NCI-H187 (cell line): ENCODE results near the gene ATP9A.
"Not testable (repeated sequence)": the region's sequence is repeated elsewhere in the genome, so short reads cannot be mapped to it uniquely, and the experiment has no call there.

Source experiments
- DNase-seq, 2 experiments: peaks; one replicate each; lab custom pipeline; 2025; lab: John Stamatoyannopoulos, UW

The ATP9A gene

DNA sequence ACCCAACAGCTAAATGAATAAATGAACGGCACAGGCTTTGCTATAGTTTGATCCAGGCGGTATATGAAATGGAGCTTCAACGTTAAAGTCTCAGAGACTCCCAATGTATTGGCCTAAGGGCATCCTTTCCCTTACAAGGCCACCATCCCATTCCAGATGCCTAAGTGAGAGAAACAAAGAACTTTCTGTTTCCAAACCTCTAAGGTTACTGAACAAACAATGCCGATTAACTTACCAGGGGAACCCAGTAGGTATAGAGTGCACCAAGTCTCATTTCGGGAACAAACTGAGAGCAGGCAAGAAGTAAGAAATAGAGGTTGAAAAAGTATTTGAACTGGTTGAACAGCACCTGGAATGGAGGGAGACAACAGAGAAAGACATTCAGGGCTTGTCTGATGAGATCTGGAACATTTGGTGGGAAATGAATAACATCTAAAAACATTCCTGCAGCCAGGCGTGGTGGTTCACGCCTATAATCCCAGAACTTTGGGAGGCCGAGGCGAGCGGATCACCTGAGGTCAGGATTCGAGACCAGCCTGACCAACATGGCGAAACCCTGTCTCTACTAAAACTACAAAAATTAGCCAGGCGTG is 42.5 kb downstream of the ATP9A start:
- no peak for DNase-seq

GRCh38 chr20:51723026-51723425 is 45.2 kb downstream of the ATP9A start:
- DNase-seq = not testable (repeated sequence)

DNA sequence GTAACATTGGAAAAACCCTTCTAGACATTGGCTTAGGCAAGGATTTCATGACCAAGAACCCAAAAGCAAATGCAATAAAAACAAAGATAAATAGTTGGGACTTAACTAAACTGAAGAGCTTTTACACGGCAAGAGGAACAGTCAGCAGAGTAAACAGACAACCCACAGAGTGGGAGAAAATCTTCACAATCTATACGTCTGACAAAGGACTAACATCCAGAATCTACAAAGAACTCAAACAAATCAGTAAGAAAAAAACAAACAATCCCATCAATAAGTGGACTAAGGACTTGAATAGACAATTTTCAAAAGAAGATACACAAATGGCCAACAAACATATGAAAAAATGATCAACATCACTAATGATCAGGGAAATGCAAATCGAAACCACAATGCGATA is 45.9 kb downstream of the ATP9A start:
- DNase-seq = not testable (repeated sequence)

DNA sequence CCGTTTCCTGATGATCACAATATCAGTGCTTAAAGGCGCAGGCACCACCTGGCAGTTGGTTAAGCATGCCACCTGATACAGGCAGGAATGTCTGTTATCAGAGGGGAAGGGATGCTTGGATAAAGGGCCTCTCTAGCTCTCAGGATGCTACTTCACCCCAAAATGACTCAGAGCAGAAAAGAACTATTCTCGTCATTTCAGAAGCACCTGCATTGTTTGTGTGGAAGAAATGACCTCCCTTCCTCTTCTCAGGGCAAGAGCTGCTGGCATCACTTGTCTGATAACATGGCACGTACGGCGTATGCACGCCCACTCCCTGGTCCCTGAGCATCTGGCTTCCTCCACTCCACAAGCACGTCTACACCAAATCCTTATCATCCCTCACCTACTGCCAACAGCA is 47.3 kb downstream of the ATP9A start:
- DNase-seq = no peak

DNA sequence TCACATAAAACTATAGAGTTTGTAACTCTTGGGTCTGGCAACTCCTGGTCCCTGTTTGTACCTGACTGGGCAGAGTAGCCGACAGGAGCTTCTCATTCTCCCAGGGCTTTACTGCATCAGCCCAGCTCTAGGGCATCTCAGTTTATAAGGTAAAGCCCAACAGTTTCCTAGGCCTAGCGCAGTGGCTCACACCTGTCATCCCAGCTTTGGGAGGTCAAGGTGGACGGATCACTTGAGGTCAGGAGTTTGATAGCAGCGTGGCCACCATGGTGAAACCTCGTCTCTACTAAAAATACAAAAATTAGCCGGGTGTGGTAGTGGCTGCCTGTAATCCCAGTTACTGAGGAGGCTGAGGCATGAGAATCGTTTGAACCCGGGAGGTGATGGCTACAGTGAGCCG is 47.8 kb downstream of the ATP9A start:
- no peak for DNase-seq

DNA sequence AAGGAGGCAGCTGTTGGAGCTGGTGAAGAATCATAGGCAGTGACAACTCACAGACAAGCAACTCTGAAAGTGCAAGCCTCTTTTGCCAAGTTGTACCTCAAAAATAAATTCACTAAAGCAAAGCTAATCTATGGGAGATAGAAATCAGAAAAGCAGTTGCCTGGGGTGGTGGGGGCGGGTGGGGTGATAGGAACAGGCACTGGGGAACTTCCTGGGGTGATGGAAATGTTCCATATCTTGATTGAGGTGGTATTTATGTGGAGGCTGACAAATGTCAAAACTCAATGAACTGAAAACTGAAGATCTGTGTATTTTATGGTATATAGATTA is 52.4 kb downstream of the ATP9A start:
- no peak for DNase-seq

GRCh38 chr20:51715163-51715855 is 52.9 kb downstream of the ATP9A start:
- DNase-seq = no peak

DNA sequence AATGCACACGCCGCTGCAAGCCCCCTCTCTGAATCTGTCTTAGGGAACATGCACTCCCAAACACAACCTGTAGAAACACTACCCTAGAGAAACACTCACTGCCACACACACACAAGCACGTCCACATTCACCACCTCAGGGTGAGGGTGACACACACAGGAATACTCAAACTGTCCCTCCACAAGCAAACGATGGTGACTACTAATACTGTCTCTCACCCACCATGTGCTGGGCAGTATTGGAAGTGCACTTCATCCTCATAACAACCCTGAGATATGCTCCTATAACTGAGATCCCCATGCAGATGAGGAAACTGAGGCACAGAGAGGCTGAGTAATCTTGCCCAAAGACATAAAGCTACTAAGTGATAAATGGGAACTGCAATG is 55.0 kb downstream of the ATP9A start:
- no peak for DNase-seq

DNA sequence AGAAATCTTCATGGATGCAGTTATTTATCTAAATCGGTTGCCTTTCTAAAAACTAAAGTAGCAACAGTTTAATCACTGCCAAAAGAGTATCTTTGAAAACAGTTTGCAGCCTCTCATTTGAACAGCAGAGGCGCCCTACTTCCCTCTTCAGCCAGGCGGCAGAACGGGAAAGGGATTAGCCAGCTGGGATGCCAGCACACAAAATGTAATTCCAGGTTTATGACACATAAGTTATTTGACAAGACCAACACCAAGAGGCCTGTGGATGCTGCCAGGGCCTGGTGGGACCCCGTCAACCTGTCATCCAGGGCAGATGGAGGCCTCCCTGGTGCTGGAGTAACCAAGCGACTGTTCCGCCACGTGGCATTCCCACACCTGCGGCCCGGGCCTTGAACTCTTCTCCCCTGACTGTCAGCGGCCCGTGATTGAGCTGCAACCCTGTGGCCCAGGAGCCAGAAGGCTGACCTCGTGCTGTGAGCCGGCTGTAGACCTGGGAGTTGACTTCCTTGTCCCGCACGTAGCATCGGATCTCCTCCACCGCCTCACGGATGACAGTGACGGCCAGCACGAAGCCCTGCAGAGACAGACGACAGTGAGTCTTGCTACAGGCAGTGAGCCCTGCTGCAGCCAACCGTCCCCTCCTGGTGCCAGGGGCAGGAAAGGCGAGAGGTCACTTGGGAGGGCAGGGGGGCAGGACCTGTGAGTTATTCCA is 55.5 kb downstream of the ATP9A start:
- DNase-seq = no peak

GRCh38 chr20:51711426-51711825 is 56.8 kb downstream of the ATP9A start:
- no peak for DNase-seq

- DNase-seq = no peak
Measured at GRCh38 chr20:51710361-51710894, 57.8 kb downstream of the ATP9A start.

GRCh38 chr20:51705400-51705799 is 62.8 kb downstream of the ATP9A start:
- DNase-seq = no peak

DNA sequence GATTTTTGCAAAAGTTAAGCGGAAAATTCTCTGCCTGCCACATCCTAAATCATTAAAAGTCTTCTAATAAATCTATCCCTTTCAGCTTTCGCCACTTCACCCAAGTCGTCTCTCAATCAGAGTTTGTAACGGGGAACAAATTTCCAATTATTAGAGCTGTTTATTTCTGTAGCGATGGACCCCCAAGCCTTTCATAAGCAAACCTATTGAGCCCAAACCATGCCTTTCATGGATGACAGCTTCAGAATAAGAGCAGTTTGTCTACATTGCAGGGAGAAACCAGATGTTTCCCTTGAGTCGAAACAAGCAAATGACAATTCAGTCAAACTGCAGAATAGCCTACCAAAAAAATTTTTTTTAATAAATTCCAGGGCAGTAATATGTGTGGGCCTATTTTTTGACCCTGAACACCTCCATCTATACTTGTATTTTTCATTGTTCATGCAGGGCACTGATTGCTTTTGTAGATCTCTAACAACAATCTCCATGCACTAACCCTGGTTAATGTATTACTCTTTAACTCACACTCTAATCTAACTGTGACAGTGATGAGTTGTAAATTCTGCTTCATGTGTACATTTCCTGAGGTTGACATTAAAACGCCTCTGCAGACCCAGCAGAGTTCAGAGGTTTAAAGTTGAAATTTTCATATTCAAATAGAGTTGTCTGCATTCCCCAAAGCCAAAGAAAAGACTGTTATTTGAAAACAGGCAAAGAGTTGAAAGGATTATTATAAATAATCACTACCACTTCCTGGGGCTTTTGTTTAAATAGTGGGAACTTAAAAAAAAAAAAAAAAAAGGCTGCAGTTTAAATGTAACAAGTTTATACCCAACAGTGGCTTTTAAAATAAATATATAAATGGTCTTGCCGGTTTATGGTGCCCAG is 64.5 kb downstream of the ATP9A start:
- no peak for DNase-seq

DNA sequence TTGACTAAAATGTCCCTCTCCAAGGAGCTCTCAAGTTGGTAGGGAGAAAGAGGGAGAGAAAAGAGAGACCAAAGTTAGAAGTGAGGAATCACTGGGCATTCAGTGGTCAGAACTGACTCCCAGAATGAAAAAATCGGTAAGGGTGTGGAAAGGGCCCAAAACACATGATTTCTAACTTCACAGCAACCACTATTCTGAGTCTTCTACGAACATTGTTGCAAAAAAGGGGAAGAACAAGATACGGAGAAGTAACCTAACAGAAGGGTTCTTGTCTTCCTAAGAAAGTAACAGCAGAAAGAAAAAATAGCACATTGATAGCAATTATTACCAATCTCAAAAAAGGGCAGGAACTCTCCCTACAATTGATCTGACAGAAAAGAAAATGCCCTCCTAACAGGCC is 65.6 kb downstream of the ATP9A start:
- DNase-seq = no peak

DNA sequence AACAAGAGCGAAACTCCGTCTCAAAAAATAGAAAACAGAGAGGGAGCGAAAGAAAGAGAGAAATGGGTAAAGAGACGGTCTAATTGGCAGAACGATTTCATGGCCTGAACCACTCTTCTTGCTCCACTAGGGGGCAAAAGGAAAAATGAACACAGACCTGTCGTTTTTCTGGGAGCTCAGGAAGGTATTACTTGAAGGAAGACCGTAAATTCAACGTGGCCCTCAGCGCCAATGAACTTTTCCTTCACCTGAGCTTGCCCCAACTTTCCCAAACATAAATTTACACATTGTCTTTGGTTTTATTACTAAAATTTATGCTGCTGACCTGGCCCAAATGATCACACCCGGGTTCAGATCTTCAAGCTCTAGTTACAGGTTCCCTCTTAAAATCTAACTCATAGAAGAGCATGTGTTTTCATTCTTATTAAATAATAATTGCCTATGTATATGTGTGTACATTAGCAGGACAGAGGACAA is 67.3 kb downstream of the ATP9A start:
- no peak for DNase-seq

DNA sequence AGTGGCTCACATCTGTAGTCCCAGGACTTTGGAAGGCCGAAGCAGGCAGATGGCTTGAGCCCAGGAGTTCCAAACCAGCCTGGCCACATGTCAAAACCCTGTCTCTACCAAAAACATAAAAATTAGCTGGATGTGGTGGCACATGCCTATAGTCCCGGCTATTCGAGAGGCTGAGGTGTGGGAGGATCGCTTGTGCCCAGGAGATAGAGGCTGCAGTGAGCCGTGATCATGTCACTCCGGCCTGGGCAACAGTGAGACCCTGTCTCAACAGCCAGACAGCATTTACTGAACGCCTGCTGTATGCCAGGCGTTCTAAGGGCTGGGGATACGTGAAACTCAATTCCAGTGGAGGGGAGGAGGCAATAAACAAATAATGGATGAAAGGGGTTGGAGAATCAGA is 69.9 kb downstream of the ATP9A start:
- no peak for DNase-seq

- DNase-seq = no peak
Measured at GRCh38 chr20:51697096-51697826, 70.9 kb downstream of the ATP9A start.

- DNase-seq = no peak
Measured at GRCh38 chr20:51696304-51697071, 71.7 kb downstream of the ATP9A start.

- no peak for DNase-seq
Measured at GRCh38 chr20:51695574-51696303, 72.5 kb downstream of the ATP9A start.

- no peak for DNase-seq
Measured at GRCh38 chr20:51692806-51693400, 75.3 kb downstream of the ATP9A start.
